HepG2 (cell line): Measurements from ENCODE around the gene TRH. TPM values are rescaled to one million over a fixed set of nuclear protein-coding genes. Genes with fewer than 3 reads are reported as not detected.

Source experiments
- ATAC-seq: fragments of 200-7000 bp; cut with Tn5 transposase; 3 replicates; pipeline ENCODE4 v1.9.1; 2020; ENCODE audit warnings: mild to moderate bottlenecking, moderate library complexity
- BruUV-seq: library from RNA; stranded (reverse); fragments of 400-500 nt; replicated peaks from 2 replicates; lab custom pipeline; 2021; lab: Mats Ljungman, UMichigan
- CTCF ChIA-PET: fragments of 300-600 bp; formaldehyde crosslinking; extraction: SDS; loops from one replicate; lab custom pipeline; 2021; ENCODE audit warnings: low total read pairs, inconsistent platforms, low intra/inter-chr PET ratio; lab: Yijun Ruan, JAX
- POLR2A ChIA-PET: fragments of 350-600 bp; sonication (Branson Sonifier 250); formaldehyde crosslinking; loops from one replicate; lab custom pipeline; 2020; ENCODE audit warnings: antibody characterized with exemption, inconsistent platforms; lab: Yijun Ruan, JAX
- DNase-seq: peaks from one replicate; pipeline ENCODE4 v3.0.0-alpha.2; 2015; ENCODE audit warnings: low spot score
- FAIRE-seq: peaks from 3 replicates; lab custom pipeline; 2011; peaks lifted over from hg19 to GRCh38; lab: Jason Lieb, UNC
- H2AFZ ChIP-seq: one replicate; pipeline ENCODE4 v1.6.1; 2011; ENCODE audit warnings: low read length, inconsistent platforms
- H3K27ac ChIP-seq: fragments of 300-600 bp; 3 replicates; pipeline ENCODE4 v1.8.0; 2011; ENCODE audit warnings: mixed run types, mild to moderate bottlenecking, mixed read lengths, low read length, inconsistent platforms; ENCODE audit not compliant: insufficient read depth; ENCODE audit errors: extremely low read length
- H3K27me3 ChIP-seq, 2 experiments: fragments of 200-600 bp in 1 of 2; 2 replicates in 1 of 2; 3 replicates in 1 of 2; pipeline versions ENCODE4 v1.6.0 to v1.8.0; 2011; ENCODE audit warnings: low read length in 2 of 2, mild to moderate bottlenecking in 2 of 2, moderate library complexity in 2 of 2, inconsistent platforms in 1 of 2; ENCODE audit not compliant: insufficient read depth in 2 of 2, control insufficient read depth in 1 of 2
- H3K36me3 ChIP-seq, 2 experiments: fragments of 200-600 bp in 1 of 2; replicated peaks in 1 of 2; 2 replicates in 1 of 2; 3 replicates in 1 of 2; pipeline versions ENCODE4 v1.5.1 to v1.8.0; 2011; ENCODE audit warnings: low read length in 2 of 2, inconsistent platforms in 1 of 2; ENCODE audit not compliant: insufficient read depth in 2 of 2, control insufficient read depth in 1 of 2
- H3K4me1 ChIP-seq: 2 replicates; pipeline ENCODE4 v1.5.1; 2012; ENCODE audit warnings: low read length, inconsistent platforms; ENCODE audit not compliant: insufficient read depth
- H3K4me2 ChIP-seq: 2 replicates; pipeline ENCODE4 v1.6.0; 2011; ENCODE audit warnings: low read depth, low read length, inconsistent platforms
- H3K4me3 ChIP-seq, 3 experiments: fragments of 200-600 bp in 1 of 3; sonication (generic), shearing (Covaris generic) in 1 of 3; replicated peaks in 1 of 3; 2 replicates each; pipeline ENCODE4 v1.5.1; 2011 to 2016; ENCODE audit warnings: low read length in 3 of 3, inconsistent platforms in 2 of 3, low read depth in 2 of 3, mild to moderate bottlenecking in 2 of 3, control low read depth in 1 of 3, mixed read lengths in 1 of 3; ENCODE audit not compliant: insufficient read depth in 1 of 3
- H3K79me2 ChIP-seq: one replicate; pipeline ENCODE4 v1.6.1; 2011; ENCODE audit warnings: low read length, inconsistent platforms; ENCODE audit not compliant: insufficient read depth
- H3K9ac ChIP-seq: 2 replicates; pipeline ENCODE4 v1.6.0; 2011; ENCODE audit warnings: mild to moderate bottlenecking, low read depth, low read length, inconsistent platforms; ENCODE audit not compliant: insufficient read depth
- H3K9me3 ChIP-seq: 2 replicates; pipeline ENCODE4 v1.5.1; 2012; ENCODE audit warnings: mild to moderate bottlenecking, low read length
- H4K20me1 ChIP-seq: 2 replicates; pipeline ENCODE4 v1.6.0; 2011; ENCODE audit warnings: inconsistent platforms, mild to moderate bottlenecking, low read length, moderate library complexity; ENCODE audit not compliant: insufficient read depth
- CCAR2 ChIP-seq: fragments of 200-400 bp; formaldehyde crosslinking; optimal IDR thresholded peaks from 2 replicates; pipeline ENCODE3; 2018; ENCODE audit warnings: low read depth, mild to moderate bottlenecking, low read length, moderate library complexity
- CHD4 ChIP-seq: fragments of 200-600 bp; sonication (generic); IDR thresholded peaks from 2 replicates; pipeline ENCODE4 v1.7.0; 2017; ENCODE audit warnings: mild to moderate bottlenecking, low read length, borderline replicate concordance
- GPBP1L1 ChIP-seq: sonication (generic); formaldehyde crosslinking; IDR thresholded peaks from 2 replicates; pipeline ENCODE4 v1.5.0; 2020; ENCODE audit warnings: mild to moderate bottlenecking, missing genetic modification reagents
- MBNL3 ChIP-seq: fragments of 250-450 bp; sonication (Bioruptor Pico); conservative IDR thresholded peaks from 2 replicates; pipeline ENCODE4 v1.8.0; 2022; ENCODE audit warnings: mild to moderate bottlenecking, inconsistent platforms
- MEIS2 ChIP-seq: sonication (generic); formaldehyde crosslinking; IDR thresholded peaks from 2 replicates; pipeline ENCODE4 v1.9.0; 2021; ENCODE audit warnings: mild to moderate bottlenecking, missing genetic modification reagents
- PCBP1 ChIP-seq: fragments of 200-400 bp; formaldehyde crosslinking; IDR thresholded peaks from 2 replicates; pipeline ENCODE4 v1.6.1; 2017; ENCODE audit warnings: mild to moderate bottlenecking, low read depth, low read length, borderline replicate concordance
- POGK ChIP-seq: sonication (generic); formaldehyde crosslinking; conservative IDR thresholded peaks from 2 replicates; pipeline ENCODE4 v1.8.0; 2022; ENCODE audit warnings: mild to moderate bottlenecking, moderate library complexity, missing genetic modification reagents
- RORA ChIP-seq: sonication (generic); formaldehyde crosslinking; IDR thresholded peaks from 2 replicates; pipeline ENCODE4 v1.5.0; 2020; ENCODE audit warnings: mild to moderate bottlenecking, missing genetic modification reagents, moderate library complexity
- TAF1 ChIP-seq: sonication (generic); formaldehyde crosslinking; IDR thresholded peaks from 2 replicates; pipeline ENCODE4 v1.4.0; 2020; ENCODE audit warnings: missing genetic modification reagents
- TOE1 ChIP-seq: sonication (generic); formaldehyde crosslinking; IDR thresholded peaks from 2 replicates; pipeline ENCODE4 v1.4.0; 2020; ENCODE audit warnings: mild to moderate bottlenecking, missing genetic modification reagents
- ZBTB26 ChIP-seq: IDR thresholded peaks from 2 replicates; pipeline ENCODE4 v1.6.1; 2016; ENCODE audit warnings: missing compliant biosample characterization, missing genetic modification reagents, borderline replicate concordance
- ZNF142 ChIP-seq: sonication (generic); formaldehyde crosslinking; IDR thresholded peaks from 2 replicates; pipeline ENCODE4 v1.4.0; 2020; ENCODE audit warnings: missing genetic modification reagents
- ZNF629 ChIP-seq: sonication (generic); formaldehyde crosslinking; conservative IDR thresholded peaks from 2 replicates; pipeline ENCODE4 v1.5.0; 2020; ENCODE audit warnings: missing genetic modification reagents
- WGBS: methylation state at CpG from one replicate; pipeline ENCODE4 v1.1.6; 2017; ENCODE audit warnings: low lambda C conversion rate; 5-methylcytosine and 5-hydroxymethylcytosine counted together
- in situ Hi-C: cut with HindIII; loops from 2 replicates; pipeline ENCODE4 v1.10.0; 2017; ENCODE audit warnings: low pct_unique_long_range_greater_than_20kb; ENCODE audit not compliant: extremely low pct_ligation_motif_present
- intact Hi-C: fragments of 100-400 bp; cut with micrococcal nuclease; formaldehyde crosslinking; loops from one replicate; pipeline ENCODE4 v1.10.0; 2022; ENCODE audit not compliant: unreplicated experiment
- polyA plus RNA-seq, 8 experiments: library from polyadenylated mRNA; depleted of rRNA in 3 of 8; stranded (reverse) in 7 of 8; unstranded in 1 of 8; fragments of >200 nt; fragmentation: Illumina TruSeq in 4 of 8; extraction: Trizol in 4 of 8; gene quantifications; 2 replicates each; pipeline versions ENCODE4 v1.2.1 to v1.2.3, GENCODE V29; 2011 to 2016; ENCODE audit warnings: low read depth in 4 of 8, missing spikeins in 1 of 8, mixed read lengths in 1 of 8; ENCODE audit not compliant: insufficient read depth in 1 of 8
- total RNA-seq, 5 experiments: library from RNA; depleted of rRNA; stranded (reverse); fragments of >200 nt; fragmentation: Illumina TruSeq; extraction: Trizol; gene quantifications; 2 replicates each; pipeline ENCODE4 v1.2.3, GENCODE V29; 2016; ENCODE audit warnings: low read depth in 1 of 5

TRH gene
- total and polyA plus RNA-seq, 2 of the 13 experiments (the other 11 are each of a cell fraction or from before 2014, with no cell fraction given) = not detected

GRCh38 chr3:129978123-129978522 is 3.6 kb downstream of the TRH start:
- H3K27ac ChIP-seq = no peak overlapping the region
- no peak overlapping the region for H2AFZ ChIP-seq
- no peaks in the 10 kb centered on the region for H4K20me1 ChIP-seq
- TF ChIP-seq TOE1 (CRISPR knock-in tag) (no peak), CHD4 (no peak), ZNF629 (CRISPR knock-in tag) (no peak), POGK (CRISPR knock-in tag) (no peak), MEIS2 (CRISPR knock-in tag) (no peak), MBNL3 (no peak), PCBP1 (no peak), ZNF142 (CRISPR knock-in tag) (no peak), GPBP1L1 (CRISPR knock-in tag) (no peak), TAF1 (CRISPR knock-in tag) (no peak), CCAR2 (no peak), RORA (CRISPR knock-in tag) (no peak), ZBTB26 (no peak)
- ChIA-PET CTCF (no interaction called here), POLR2A (no interaction called here)
- in situ Hi-C loops = no loop called here
- no peak for ATAC-seq
- no peak for DNase-seq
- FAIRE-seq = no peak
- peaks cover 3 to 65% of the 10 kb centered on the region in 2 experiments; a peak in 4 of 5 replicates for H3K27me3 ChIP-seq
- intact Hi-C loops = no loop called here
- no peaks in the 10 kb centered on the region for H3K9me3 ChIP-seq
- H3K79me2 ChIP-seq = no peaks in the 10 kb centered on the region
- H3K4me2 ChIP-seq = no peak overlapping the region
- WGBS = 0% methylated on average over 2 of the region's 2 CpGs
- H3K4me3 ChIP-seq = no peak overlapping the region
- no peak overlapping the region for H3K9ac ChIP-seq
- no peaks in the 10 kb centered on the region for H3K4me1 ChIP-seq
- no peaks in the 10 kb centered on the region for H3K36me3 ChIP-seq
- BruUV-seq = no TSS peak
